Gastroesophageal sphincter (tissue), 3 donors: ENCODE measurements around the gene CCL22.

Source experiments
- CTCF ChIP-seq, 4 experiments: fragments of 200-600 bp in 2 of 4; fragments of 450-650 bp in 2 of 4; sonication (generic) in 1 of 4; IDR thresholded peaks; one replicate each; pipeline ENCODE4 v1.5.1; 2017 to 2019; ENCODE audit warnings: antibody characterized with exemption in 4 of 4, mild to moderate bottlenecking in 2 of 4, moderate library complexity in 2 of 4
- POLR2A ChIP-seq, 2 donors: fragments of 450-650 bp; IDR thresholded peaks; one replicate each; pipeline ENCODE4 v1.6.1; 2017; ENCODE audit warnings: antibody characterized with exemption in 2 of 2, mild to moderate bottlenecking in 2 of 2, moderate library complexity in 1 of 2
- POLR2AphosphoS5 ChIP-seq: sonication (generic); formaldehyde crosslinking; IDR thresholded peaks from one replicate; pipeline ENCODE4 v1.6.1; 2017; ENCODE audit warnings: antibody characterized with exemption

GRCh38 chr16:57386381-57386951 lies 27.9 kb downstream of the CCL22 start:
- TF ChIP-seq CTCF (IDR thresholded peaks at IDR 0.05): no peak
- TF ChIP-seq POLR2A (IDR thresholded peaks at IDR 0.05): no peak
- no peak for TF ChIP-seq POLR2AphosphoS5
